22Rv1 (cell line): ENCODE measurements around the gene COL12A1.

Experiments used
- CTCF ChIP-seq: fragments of 450-650 bp; IDR thresholded peaks from 2 replicates; pipeline ENCODE4 v1.5.1; 2017; ENCODE audit warnings: mild to moderate bottlenecking
- ZFX ChIP-seq: fragments of 450-650 bp; IDR thresholded peaks from 2 replicates; pipeline ENCODE4 v1.6.1; 2017; ENCODE audit warnings: antibody characterized with exemption, borderline replicate concordance

- TF ChIP-seq CTCF (no peak), ZFX (no peak)
Measured at GRCh38 chr6:75044846-75045245, 161.0 kb downstream of the COL12A1 start.
